NCI-H2227 (cell line): Measurements from ENCODE around the gene KIZ.
"Not testable (repeated sequence)": the region's sequence is repeated elsewhere in the genome, so short reads cannot be mapped to it uniquely, and the experiment has no call there.

Experiments
- DNase-seq: peaks from one replicate; lab custom pipeline; 2025; ENCODE audit not compliant: unreplicated experiment; lab: John Stamatoyannopoulos, UW

Gene KIZ

DNA sequence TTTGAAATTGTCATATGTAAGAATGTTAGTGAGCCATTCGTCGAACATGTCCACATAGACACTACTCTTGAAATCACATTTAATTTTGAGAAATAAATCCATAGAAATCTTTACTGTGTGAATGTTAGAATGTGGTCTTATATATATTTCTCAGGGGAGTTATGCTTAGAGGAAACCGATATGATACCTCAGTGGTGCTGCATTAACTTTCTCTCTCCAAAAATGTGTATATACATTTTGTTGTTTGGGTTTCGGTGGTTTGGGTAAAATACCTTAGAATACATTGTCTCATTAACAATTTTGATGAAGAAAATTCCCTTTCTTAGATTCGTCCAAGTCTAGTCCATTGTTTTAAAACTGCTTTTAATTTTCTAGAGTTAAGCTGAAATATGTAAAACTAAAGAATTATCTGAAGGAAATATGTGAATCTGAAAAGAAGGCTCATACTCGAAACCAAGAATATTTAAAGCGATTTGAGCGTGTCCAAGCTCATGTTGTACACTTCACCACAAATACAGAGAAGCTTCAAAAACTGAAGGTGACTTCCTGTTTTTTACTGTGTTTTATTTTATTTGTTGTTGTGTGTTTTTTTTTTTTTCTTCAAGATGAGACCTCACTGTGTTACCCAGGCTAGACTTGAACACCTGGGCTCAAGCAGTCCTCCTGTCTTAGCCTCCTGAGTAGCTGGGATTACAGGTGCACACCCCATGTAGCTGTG is 10.3 kb downstream of the KIZ start:
- DNase-seq, result no peak

DNA sequence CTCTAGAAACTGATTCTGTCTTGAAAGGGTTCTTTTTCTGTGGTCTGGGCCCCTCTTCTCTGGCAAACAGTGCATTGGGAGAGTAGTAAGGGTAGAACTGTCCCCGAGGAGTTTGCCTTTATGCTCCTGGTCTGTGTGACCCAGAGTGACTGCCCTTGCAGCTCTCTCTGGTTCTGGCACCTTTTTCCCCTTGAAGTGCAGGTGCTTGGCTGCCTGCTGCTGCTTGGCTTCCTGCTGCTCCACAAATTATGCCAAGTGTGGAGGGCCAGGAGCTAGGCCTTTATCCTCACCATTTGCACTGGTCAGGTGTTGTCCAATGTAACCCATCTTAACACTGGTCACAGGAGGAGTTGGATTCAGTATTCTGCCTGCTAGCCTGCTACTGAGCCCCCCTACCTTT is 11.2 kb downstream of the KIZ start:
- no peak for DNase-seq

GRCh38 chr20:21139881-21140566 is 14.1 kb downstream of the KIZ start:
- DNase-seq, result no peak

GRCh38 chr20:21141825-21142224 is 15.9 kb downstream of the KIZ start:
- DNase-seq, result no peak

DNA sequence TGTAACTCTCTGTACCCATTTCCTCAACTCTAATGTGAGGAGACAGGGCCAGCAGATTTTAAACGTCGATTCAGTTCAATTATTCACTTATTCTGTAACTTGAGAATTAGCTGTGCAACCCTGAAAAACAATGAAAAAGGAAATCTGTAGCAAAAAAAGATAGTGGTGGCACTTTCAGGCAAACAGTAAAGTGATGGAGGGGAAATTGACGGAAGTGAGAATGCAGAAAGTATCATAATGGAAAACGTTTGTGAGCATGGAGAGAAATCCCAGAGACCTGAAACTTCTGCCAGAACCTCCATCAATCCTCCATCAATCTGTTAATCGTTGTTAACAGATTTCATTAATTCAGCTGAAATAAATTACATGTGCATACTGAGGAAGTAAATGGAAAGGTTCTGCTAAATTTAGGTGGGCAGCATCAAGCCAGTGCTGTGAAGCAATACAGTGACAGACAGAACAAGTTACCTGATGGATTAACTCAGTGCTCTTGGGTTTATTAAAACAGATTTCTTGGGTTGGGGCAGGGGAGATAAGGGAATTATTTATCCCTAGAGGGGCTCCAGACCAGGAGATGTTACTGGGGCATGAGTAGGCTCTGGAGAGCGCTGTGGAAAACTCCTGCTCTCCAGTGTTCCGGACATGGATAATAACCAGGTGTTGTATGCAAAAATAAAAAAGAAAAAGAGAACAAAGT is 17.5 kb downstream of the KIZ start:
- no peak for DNase-seq

GRCh38 chr20:21145424-21145823 is 19.5 kb downstream of the KIZ start:
- no peak for DNase-seq

- DNase-seq, result no peak
Measured at GRCh38 chr20:21146215-21146614, 20.3 kb downstream of the KIZ start.

GRCh38 chr20:21147593-21147992 is 21.7 kb downstream of the KIZ start:
- DNase-seq, result no peak

- DNase-seq, result no peak
Measured at GRCh38 chr20:21149344-21149743, 23.5 kb downstream of the KIZ start.

DNA sequence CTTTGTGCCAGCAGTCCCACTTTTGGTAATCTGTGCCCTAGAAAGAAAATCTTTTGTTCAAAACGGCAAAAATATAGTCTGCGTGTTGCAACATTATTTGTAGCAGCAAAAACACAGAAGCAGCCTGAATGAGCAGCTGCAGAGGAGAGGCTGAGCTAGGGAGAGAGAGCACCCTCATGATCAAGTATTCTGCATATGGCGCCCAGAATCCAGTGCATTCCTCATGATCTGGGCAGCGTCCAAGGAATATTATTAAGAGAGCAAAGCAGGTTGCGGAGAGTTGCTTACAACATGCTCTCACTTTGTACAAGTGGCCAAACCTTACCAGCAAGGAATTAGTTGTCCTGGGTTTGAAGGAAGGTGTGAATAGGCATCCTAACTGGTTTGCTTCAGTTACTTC is 25.9 kb downstream of the KIZ start:
- DNase-seq, result no peak

DNA sequence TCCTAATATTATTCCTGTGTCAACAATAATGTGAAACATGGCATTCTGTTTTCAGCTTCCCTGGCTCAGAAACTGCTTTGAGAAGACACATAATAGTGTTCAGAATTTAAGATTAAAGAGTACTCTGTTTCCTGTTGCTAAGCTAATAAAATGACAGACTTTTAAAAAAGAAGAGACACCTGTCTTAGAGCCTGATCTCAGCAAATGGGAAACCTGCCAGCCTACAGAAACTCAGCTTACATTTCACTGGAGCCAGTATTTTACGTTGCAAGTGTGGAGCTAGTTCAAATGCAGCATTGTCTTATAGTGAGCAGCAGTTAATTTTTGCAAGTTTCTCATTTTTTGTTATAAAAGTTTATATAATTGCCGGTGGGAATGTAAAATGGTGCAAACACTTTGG is 28.8 kb downstream of the KIZ start:
- DNase-seq, result no peak

GRCh38 chr20:21155268-21155667 is 29.4 kb downstream of the KIZ start:
- no peak for DNase-seq

- no peak for DNase-seq
Measured at GRCh38 chr20:21156266-21156665, 30.4 kb downstream of the KIZ start.

GRCh38 chr20:21157006-21157405 is 31.1 kb downstream of the KIZ start:
- no peak for DNase-seq

DNA sequence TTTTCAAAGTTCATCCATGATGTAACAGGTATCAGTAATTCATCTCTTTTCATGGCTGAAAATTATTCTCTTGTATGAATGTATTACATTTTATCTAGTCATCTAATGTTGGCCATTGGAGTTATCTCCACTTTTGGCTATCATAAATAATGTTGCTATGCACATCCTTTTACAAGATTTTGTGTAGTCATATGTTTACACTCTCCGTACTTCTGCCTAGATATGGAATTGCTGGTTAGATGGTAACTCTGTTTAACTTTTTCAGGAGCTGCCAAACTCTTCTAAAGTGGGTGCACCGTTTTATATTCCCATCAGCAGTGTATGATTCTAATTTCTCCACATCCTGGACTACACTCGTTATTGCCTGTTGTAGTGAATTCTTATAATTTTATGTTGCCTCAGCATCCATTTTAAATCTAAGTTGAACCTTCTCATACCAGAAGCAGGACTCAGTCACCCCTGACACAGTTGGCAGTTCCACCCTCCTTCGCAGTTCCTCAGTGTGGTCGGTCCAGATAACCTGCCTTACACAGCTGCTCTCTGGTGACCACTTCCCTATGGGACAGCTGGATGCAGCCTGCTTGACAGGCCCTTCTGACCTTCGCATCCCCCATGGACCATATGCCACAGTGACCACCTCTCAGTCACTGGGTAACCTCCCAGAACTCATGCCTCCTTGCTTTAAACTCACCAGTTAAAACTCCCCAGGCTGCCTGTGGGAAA is 33.9 kb downstream of the KIZ start:
- DNase-seq, result no peak

- DNase-seq, result no peak
Measured at GRCh38 chr20:21161926-21162325, 36.0 kb downstream of the KIZ start.

DNA sequence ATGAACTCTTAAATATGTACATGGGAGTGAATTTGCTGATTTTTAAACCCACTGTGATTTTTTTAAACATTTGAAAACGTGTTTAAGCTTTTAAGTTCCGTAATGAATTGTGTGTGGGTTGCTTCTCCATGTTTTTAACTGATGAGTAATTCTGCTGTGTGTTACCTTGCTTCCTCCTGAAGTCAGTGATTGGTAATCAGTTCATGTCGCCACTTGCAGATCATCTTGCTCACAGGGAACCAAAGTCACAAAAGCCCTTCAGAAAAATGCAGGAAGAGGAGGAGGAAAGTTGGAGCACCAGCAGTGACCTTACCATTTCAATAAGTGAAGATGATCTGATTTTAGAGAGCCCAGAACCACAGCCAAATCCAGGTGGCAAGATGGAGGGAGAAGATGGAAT is 36.7 kb downstream of the KIZ start:
- no peak for DNase-seq

DNA sequence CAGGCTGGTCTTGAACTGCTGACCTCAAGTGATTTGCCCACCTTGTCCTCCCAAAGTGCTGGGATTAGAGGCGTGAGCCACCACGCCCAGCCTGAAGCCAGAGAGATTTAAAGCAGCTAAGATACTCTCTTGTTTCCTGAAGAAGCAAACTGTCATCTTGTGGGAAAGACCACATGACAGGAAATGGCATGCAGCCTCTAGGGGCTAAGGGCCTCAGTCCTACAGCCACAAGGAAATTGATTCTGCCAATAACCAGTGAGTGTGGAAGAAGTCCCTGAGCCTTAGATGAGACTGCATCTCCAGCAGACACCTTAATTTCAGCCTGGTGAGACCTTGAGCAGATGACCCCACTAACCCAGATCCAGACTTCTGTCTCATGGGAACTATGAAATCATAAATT is 40.9 kb downstream of the KIZ start:
- DNase-seq, result no peak

DNA sequence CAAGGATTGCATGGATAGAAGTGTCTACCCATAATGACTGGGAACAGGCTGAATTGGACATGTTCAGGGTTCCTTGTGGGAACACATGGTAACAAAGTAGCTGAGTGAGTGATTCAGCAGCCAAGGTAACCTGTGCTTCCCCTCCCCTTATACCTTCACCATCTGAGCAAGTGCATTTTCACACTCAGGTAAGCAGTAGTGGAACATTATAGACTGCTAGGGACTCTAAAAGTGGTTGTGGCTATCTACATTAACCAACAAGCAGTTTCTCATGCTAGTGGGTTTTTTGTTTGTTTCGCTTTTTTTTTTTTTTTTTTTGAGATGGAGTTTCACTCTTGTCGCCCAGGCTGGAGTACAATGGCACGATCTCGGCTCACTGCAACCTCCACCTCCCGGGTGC is 41.4 kb downstream of the KIZ start:
- DNase-seq, result no peak

GRCh38 chr20:21168061-21168460 is 42.2 kb downstream of the KIZ start:
- DNase-seq, result not testable (repeated sequence)

GRCh38 chr20:21172626-21173025 is 46.7 kb downstream of the KIZ start:
- no peak for DNase-seq

- DNase-seq, result no peak
Measured at GRCh38 chr20:21173485-21173884, 47.6 kb downstream of the KIZ start.
